NCI-H1092 (cell line): Measurements from ENCODE around the gene DOK6.

ENCODE experiments used
- DNase-seq: peaks from one replicate; lab custom pipeline; 2025; lab: John Stamatoyannopoulos, UW

Gene DOK6

DNA sequence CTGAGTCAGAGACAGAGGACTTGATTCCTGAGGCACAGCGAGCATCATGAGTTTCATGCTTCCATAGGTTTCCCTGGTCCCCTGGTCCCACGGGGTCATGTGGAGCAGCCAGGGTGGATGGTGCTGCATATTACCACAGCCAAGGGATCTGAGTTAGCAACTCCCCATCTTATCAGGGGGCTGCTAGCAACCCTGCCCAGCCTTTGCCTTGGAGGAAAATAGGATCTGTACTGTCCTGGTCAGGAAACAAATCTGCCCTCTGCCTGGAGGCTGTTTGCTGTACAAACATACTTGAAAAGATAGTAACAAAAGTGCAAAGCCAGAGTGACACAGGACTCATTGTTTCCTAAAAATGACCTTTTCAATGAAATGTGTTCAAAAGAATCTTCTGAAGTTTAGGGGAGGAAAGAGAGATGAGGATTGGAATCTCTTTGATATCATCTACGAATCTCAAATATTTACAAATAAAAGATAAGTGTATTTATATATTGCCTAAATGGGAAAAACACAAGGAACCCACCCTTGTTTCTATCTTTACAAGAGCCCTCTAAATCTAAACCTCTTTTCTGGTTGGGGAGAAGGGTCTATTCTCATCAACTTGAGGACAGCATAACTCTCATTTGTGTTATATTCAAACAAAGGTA is 352.2 kb downstream of the DOK6 start:
- no peak for DNase-seq

DNA sequence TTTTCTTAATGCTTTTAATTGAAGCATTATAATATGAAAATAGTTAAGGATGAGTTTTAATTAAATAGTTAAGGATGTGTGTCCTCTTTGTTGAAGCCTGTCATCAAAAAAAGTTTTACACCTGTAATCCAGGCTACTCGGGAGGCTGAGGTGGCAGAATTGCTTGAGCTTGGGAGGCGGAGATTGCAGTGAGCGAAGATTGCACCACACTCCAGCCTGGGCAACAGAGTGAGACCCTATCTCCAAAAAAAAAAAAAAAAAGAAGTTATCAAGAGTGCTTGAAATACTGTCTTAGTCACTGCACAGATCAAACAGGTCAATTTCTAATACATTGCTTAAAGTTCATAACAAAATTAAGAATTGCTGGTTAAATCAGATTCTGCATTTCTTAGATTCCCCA is 353.4 kb downstream of the DOK6 start:
- DNase-seq: no peak

DNA sequence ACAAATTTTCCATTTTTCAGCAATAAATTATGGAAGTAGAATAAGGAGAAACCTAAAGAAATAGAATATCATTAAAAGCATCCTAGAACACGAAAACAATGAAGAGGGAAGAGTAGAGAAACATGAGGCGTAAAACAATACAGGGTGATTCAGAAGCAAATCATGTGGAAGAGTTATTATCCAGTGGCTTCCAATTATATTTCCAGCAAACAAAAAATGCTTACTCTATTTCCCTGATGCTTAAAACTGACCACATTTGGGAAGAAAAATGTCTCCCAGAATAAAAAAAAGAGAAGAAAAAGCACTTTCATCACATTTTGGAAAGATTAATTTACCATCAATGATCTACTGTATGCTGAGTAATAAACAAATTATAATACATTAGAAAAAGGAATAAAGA is 354.4 kb downstream of the DOK6 start:
- no peak for DNase-seq

DNA sequence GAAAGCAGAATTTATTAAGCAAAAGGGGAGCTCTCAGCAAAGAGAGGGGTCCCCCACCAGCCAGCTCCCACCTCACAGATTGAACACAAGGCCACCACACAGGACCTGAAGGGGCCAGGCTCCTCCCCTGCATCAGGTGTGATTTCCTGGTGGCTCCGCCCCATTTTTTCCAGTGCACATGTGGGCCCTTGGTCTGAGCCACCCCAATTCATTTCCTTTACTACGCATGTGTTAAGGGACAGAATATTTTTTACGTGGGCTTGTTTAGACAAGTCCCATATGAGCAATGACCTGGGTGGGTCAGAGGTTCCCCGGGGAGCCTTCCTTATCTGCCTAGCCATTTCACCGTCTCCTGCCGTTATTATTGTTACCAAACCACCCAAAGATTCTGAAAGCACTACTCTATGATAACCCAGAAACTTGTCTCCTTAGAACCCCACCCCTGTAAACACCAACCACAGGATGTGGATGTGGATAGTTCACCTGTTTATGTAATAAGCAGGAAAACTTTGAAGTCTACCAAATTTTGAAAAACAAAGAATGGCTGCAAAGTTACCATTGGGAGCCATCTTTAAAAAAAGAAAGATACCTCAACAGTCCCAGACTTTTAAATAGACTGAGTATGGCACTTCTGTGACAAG is 355.3 kb downstream of the DOK6 start:
- DNase-seq: no peak

GRCh38 chr18:69757733-69758132 is 357.0 kb downstream of the DOK6 start:
- DNase-seq: no peak

- no peak for DNase-seq
Measured at GRCh38 chr18:69758458-69758857, 357.8 kb downstream of the DOK6 start.

DNA sequence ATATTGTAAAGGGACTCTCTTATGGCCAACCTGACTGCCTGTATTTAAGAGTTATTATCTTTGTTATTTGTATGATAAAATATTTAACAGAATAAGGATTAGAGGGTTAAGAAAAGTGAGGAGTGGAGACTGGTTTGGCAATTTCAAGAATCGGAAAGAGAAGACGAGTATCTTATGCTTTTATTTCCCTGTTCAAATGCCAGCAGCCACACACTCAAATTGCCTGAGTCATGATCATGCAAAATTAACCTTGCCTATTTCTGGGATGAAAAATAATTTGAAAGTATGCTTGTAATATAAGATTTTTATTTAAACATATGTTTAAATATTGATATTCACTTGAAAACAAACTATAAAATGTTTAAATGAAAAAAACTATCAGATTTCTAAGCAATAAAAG is 358.4 kb downstream of the DOK6 start:
- no peak for DNase-seq

DNA sequence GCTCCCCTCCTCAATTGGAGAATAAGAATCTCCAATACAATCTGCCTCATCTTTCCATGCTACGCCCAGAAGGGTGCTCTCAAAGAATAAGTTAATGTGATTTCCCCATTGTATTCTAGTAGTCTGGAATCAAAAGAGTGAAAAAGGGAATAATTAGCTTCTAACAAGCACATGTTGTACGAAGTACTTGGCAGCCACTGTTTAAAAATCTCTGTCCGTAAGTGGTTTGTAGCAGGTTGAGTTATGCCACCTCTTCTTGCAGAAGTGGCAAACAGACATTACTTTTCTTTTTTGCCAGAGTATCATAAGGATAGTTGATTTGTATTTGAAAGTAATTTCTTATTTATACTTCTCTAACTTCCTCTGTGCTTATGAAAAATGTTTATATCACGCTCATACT is 362.3 kb downstream of the DOK6 start:
- DNase-seq: no peak

- no peak for DNase-seq
Measured at GRCh38 chr18:69763821-69764220, 363.1 kb downstream of the DOK6 start.

DNA sequence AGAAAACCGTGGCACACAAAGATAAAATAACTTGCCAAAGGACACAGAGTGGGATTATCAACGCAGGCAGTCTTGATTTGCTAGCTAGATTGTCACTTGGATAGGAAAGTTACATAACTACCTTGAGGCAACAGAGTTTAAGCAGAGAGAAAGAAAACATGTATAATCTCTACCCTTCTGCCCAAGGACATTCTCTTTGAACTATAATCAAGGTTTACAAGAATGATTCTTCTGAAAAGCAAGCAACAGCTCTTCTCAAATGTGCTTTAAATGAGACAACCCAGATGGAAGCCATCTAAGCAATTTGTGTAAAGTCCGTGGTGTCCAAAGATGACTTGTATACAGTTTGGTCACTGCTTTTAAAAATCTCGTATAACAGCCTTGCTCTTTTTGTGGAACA is 369.6 kb downstream of the DOK6 start:
- no peak for DNase-seq

DNA sequence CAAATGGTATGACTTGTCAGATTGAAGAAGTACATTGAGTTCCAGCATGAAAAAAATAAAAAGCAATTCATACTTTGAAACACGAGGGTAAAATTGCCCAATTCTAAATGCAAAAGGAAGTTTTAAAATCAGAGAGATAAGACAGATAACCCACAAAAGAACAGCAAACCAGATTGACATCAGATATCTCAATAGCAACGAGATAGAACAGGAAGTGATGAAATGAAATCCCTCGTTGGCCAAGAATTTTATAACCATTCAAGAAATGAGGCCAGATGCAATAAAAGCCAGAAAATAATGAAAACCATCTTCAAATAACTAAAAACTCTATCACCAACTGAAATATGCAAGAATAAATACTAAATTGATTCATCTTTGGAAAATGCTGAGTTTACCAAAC is 374.1 kb downstream of the DOK6 start:
- no peak for DNase-seq

DNA sequence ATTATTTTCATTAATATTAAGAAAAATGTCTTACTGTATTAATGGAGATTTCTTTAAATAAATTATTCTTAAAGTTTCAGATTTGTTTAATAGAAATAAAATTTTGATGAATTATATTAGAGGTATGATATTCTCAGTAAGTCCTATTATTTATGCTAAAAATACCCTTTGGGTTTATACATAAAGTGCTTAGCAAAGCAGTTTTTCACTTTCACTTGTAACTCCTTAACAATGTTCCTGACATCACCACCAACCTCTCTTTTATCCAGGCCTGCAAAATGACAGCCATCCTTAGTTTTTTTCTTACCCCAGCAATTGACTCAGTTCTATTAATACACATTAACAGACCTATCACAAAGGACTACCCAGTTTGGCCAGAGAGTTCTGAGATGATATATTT is 376.6 kb downstream of the DOK6 start:
- no peak for DNase-seq

- DNase-seq: no peak
Measured at GRCh38 chr18:69778680-69779079, 378.0 kb downstream of the DOK6 start.

- no peak for DNase-seq
Measured at GRCh38 chr18:69780851-69781250, 380.2 kb downstream of the DOK6 start.

DNA sequence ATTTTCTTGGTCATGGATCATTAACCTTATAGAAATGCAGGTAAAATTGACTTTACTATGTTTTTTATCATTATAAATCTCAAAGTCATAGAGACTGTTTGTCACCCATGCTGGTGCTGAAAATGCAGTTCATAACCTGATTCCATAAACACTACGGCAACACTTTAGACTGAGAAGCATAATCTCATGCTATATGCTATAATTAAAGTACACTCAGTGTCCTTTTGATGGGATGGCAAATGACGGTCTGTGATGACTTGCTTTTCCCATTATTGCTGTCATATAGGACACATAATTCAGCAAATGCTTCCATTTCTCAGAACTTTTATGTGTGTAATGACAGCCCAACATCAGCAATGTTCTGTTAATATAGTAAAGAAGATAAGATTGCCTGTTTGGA is 384.1 kb downstream of the DOK6 start:
- no peak for DNase-seq

- DNase-seq: no peak
Measured at GRCh38 chr18:69785466-69785865, 384.8 kb downstream of the DOK6 start.

- no peak for DNase-seq
Measured at GRCh38 chr18:69786427-69786826, 385.7 kb downstream of the DOK6 start.

GRCh38 chr18:69787825-69788547 is 387.3 kb downstream of the DOK6 start:
- DNase-seq: no peak

DNA sequence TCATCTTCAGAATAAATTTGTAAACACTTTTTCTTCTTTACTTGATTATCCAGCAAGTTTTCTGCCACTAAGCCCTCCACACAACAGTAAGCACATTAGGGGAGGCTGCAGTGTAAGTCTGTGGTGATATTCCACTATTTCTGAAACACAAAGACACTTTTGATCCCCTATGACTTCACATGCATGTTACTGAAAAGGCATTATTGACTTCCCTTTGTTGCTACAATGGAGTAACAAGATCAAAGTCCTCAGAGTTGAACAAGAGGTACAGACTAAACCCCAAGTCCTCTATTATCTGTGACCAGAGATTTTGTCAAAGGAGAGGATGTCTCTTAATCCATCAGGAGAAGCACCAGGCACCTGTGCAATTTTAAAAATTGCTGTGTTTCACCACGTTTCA is 389.1 kb downstream of the DOK6 start:
- no peak for DNase-seq

GRCh38 chr18:69790649-69791048 is 390.0 kb downstream of the DOK6 start:
- DNase-seq: no peak

DNA sequence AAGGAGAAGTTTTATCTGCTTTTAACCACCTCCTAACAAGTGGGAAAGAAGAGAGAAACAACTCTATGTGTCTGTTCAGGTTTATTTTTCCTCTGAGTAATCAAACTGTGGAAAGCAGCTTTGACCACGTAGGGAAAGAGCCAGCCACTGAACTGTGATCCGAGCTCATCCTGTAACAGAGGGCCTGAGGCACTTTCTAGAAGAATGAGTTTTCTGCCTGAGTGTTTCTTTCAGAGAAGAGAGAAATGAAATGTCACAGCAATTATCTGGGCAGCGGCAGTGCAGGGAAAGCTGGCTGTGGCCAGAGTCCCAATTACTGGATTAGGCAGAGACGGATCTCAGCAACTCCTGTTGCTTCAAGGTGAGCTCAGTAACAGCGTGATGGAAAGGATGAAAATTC is 395.1 kb downstream of the DOK6 start:
- no peak for DNase-seq

- no peak for DNase-seq
Measured at GRCh38 chr18:69804776-69805501, 404.3 kb downstream of the DOK6 start.

DNA sequence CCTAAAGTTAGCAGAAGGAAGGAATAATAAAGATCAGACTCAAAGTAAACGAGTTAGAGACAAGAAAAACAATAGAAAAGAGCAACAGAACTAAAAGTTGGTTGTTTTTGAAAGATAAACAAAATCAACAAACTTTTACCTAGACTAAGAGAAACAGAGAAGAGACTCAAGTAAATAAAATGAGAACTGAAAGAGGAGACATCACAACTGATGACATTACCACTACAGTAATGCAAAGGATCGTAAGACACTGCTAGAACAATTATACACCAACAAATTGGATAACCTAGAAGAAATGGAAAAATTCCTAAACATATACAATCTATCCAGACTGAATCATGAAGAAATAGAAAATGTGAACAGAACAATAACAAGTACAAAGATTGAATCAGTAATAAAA is 407.7 kb downstream of the DOK6 start:
- no peak for DNase-seq
